PC-3 (cell line): ENCODE data around the gene AVPR1A. TPM values are rescaled to one million over a fixed set of nuclear protein-coding genes. Genes with fewer than 3 reads are reported as not detected.

Experiments used
- ATAC-seq: fragments of 200-7000 bp; cut with Tn5 transposase; 2 replicates; pipeline ENCODE4 v1.9.1; 2020; ENCODE audit warnings: mild to moderate bottlenecking, moderate library complexity
- BruUV-seq: library from RNA; stranded (reverse); fragments of 400-500 nt; replicated peaks from 2 replicates; lab custom pipeline; 2021; lab: Mats Ljungman, UMichigan
- CTCF ChIA-PET: fragments of 300-600 bp; sonication (Branson Sonifier 250); formaldehyde crosslinking; loops from one replicate; lab custom pipeline; 2022; ENCODE audit warnings: antibody characterized with exemption; lab: Charles Lee
- POLR2A ChIA-PET: fragments of 300-600 bp; sonication (Branson Sonifier 250); formaldehyde crosslinking; loops from one replicate; lab custom pipeline; 2022; ENCODE audit warnings: antibody characterized with exemption; ENCODE audit not compliant: unreplicated experiment; lab: Charles Lee
- DNase-seq: peaks from one replicate; pipeline ENCODE4 v3.0.0-alpha.2; 2015
- H2AFZ ChIP-seq: fragments of 300-600 bp; sonication (generic); 2 replicates; pipeline ENCODE4 v1.6.0; 2016; ENCODE audit warnings: antibody characterized with exemption, low read length
- H3F3A ChIP-seq: fragments of 300-600 bp; sonication (generic); one replicate; pipeline ENCODE4 v1.6.0; 2017; ENCODE audit warnings: antibody characterized with exemption, low read length, control low read depth, mild to moderate bottlenecking; ENCODE audit not compliant: unreplicated experiment
- H3K27ac ChIP-seq: fragments of 300-600 bp; sonication (generic); 2 replicates; pipeline ENCODE4 v1.5.1; 2016; ENCODE audit warnings: mild to moderate bottlenecking, low read length
- H3K27me3 ChIP-seq: fragments of 300-600 bp; sonication (generic); 2 replicates; pipeline ENCODE4 v1.6.1; 2016; ENCODE audit warnings: low read length, mixed read lengths
- H3K36me3 ChIP-seq: fragments of 300-600 bp; sonication (generic); 2 replicates; pipeline ENCODE4 v1.6.1; 2016; ENCODE audit warnings: low read depth, mixed run types, low read length, mixed read lengths
- H3K4me1 ChIP-seq: fragments of 300-600 bp; sonication (generic); 2 replicates; pipeline ENCODE4 v1.5.1; 2016; ENCODE audit warnings: low read length; ENCODE audit not compliant: insufficient read depth
- H3K4me2 ChIP-seq: fragments of 300-600 bp; sonication (generic); 2 replicates; pipeline ENCODE4 v1.6.0; 2016; ENCODE audit warnings: low read length
- H3K4me3 ChIP-seq: fragments of 300-600 bp; sonication (generic); 2 replicates; pipeline ENCODE4 v1.5.1; 2016; ENCODE audit warnings: mild to moderate bottlenecking, low read length, mixed read lengths
- H3K79me2 ChIP-seq: fragments of 300-600 bp; sonication (generic); 2 replicates; pipeline ENCODE4 v1.6.1; 2017; ENCODE audit warnings: low read length, mixed read lengths
- H3K9ac ChIP-seq: fragments of 300-600 bp; sonication (generic); 2 replicates; pipeline ENCODE4 v1.6.0; 2016; ENCODE audit warnings: mild to moderate bottlenecking, low read length
- H3K9me2 ChIP-seq: fragments of 300-600 bp; sonication (generic); replicated peaks from 2 replicates; pipeline ENCODE4 v1.6.1; 2016; ENCODE audit warnings: mixed run types, low read length, mixed read lengths
- H3K9me3 ChIP-seq: fragments of 300-600 bp; sonication (generic); 2 replicates; pipeline ENCODE4 v1.6.1; 2016; ENCODE audit warnings: low read length, mixed read lengths
- H4K20me1 ChIP-seq: fragments of 300-600 bp; sonication (generic); 2 replicates; pipeline ENCODE4 v1.6.1; 2016; ENCODE audit warnings: low read length, mixed read lengths
- CTCF ChIP-seq: fragments of 300-600 bp; sonication (generic); conservative IDR thresholded peaks from 2 replicates; pipeline ENCODE4 v1.5.1; 2017; ENCODE audit warnings: antibody characterized with exemption, low read depth, mild to moderate bottlenecking, low read length
- EZH2 ChIP-seq: fragments of 300-600 bp; sonication (generic); IDR thresholded peaks from one replicate; pipeline ENCODE4 v1.6.1; 2017; ENCODE audit warnings: antibody characterized with exemption, mild to moderate bottlenecking, low read length; ENCODE audit not compliant: unreplicated experiment
- EZH2phosphoT487 ChIP-seq: fragments of 300-600 bp; sonication (generic); IDR thresholded peaks from 2 replicates; pipeline ENCODE4 v1.6.1; 2018; ENCODE audit warnings: mild to moderate bottlenecking, antibody characterized with exemption, low read length, borderline replicate concordance
- intact Hi-C: fragments of 100-400 bp; cut with micrococcal nuclease; formaldehyde crosslinking; loops from 2 replicates; pipeline ENCODE4 v1.9.0; 2023
- total RNA-seq: library from RNA; depleted of rRNA; stranded (reverse); fragments of >200 nt; gene quantifications from 2 replicates; pipeline ENCODE4 v1.2.3, GENCODE V29; 2014; rRNA removed

The AVPR1A gene
- total RNA-seq, 1 experiment from 2014 or later: not detected

DNA sequence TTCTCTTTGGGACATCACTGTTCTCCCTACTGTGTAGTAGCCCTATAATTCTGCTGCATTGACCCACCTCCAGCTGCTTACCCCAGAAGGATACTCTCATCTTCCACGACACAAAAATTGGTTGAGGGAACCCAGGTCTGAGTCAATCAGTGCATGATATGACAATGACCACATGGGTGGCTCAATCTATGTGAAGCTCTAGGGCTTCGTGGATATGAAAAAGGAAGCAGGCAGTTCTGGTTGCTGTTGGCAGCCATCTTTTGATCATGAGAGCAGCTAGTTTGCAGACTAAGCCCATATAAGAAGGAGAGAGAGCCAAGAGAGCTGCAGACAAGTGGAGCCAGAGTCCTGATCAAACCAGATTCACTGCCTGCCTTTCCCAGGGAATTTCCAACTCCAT is 57.9 kb downstream of the AVPR1A start:
- Histone ChIP-seq H4K20me1 (no peaks in the 10 kb centered on the region), H3K9ac (no peak overlapping the region), H3K79me2 (no peaks in the 10 kb centered on the region), H3K4me1 (no peaks in the 10 kb centered on the region), H3K36me3 (no peaks in the 10 kb centered on the region), H3K27me3 (peaks cover 50% of the 10 kb centered on the region), H3K4me2 (no peak overlapping the region), H3K27ac (no peak overlapping the region), H3K9me3 (no peaks in the 10 kb centered on the region), H3F3A (no peaks in the 10 kb centered on the region), H2AFZ (no peak overlapping the region), H3K9me2 (no peaks in the 10 kb centered on the region), H3K4me3 (no peak overlapping the region)
- DNase-seq (no peak), ATAC-seq (no peak)
- ChIA-PET POLR2A (no interaction called here), CTCF (no interaction called here)
- no peak for TF ChIP-seq EZH2
- TF ChIP-seq EZH2phosphoT487: no peak
- no peak for TF ChIP-seq CTCF
- intact Hi-C loops: no loop called here
- no TSS peak for BruUV-seq

Other genes starting within 250 kb of the AVPR1A start
- gene PPM1H, start 216.1 kb downstream of the AVPR1A start, total RNA-seq: 9.8 and 12.0 TPM in 2 replicates